Cardiac muscle cell (in vitro differentiated cells and primary cell): ENCODE measurements around the gene SMARCC1. TPM values are rescaled to one million over a fixed set of nuclear protein-coding genes. Genes with fewer than 3 reads are reported as not detected.

Experiments used
- DNase-seq, 2 donors: peaks; one replicate each; pipeline versions ENCODE4 v3.0.0 to v3.0.0-alpha.2; 2010 to 2017; ENCODE audit warnings: low read depth in 1 of 2, low spot score in 1 of 2
- H3K27ac ChIP-seq: fragments of 200-600 bp; sonication (generic); 2 replicates; pipeline ENCODE4 v1.5.1; 2016
- H3K27me3 ChIP-seq: fragments of 200-600 bp; sonication (generic); 2 replicates; pipeline ENCODE4 v1.6.0; 2016; ENCODE audit warnings: control low read depth
- H3K36me3 ChIP-seq: fragments of 200-600 bp; sonication (generic); 2 replicates; pipeline ENCODE4 v1.5.1; 2016; ENCODE audit warnings: control low read depth
- H3K4me1 ChIP-seq: fragments of 200-600 bp; sonication (generic); 2 replicates; pipeline ENCODE4 v1.8.1; 2017; ENCODE audit warnings: low read depth, mild to moderate bottlenecking, mixed run types
- H3K4me3 ChIP-seq: fragments of 200-600 bp; sonication (generic); 2 replicates; pipeline ENCODE4 v1.5.1; 2016; ENCODE audit warnings: mild to moderate bottlenecking
- H3K9me3 ChIP-seq: fragments of 200-600 bp; sonication (generic); 2 replicates; pipeline ENCODE4 v1.5.1; 2017; ENCODE audit warnings: low read depth, mild to moderate bottlenecking, control low read depth
- CTCF ChIP-seq: IDR thresholded peaks from 2 replicates; pipeline ENCODE4 v1.5.1; 2012; ENCODE audit warnings: low read depth, mild to moderate bottlenecking, low read length
- polyA plus RNA-seq: library from polyadenylated mRNA; unstranded; fragments of >200 nt; fragmentation: Nextera tagmentation; extraction: Ambion mirVana; gene quantifications from 2 replicates; pipeline ENCODE4 v1.2.1, GENCODE V29; 2016
- total RNA-seq: library from RNA; depleted of rRNA; stranded (reverse); fragments of >200 nt; gene quantifications from 2 replicates; pipeline ENCODE4 v1.2.3, GENCODE V29; 2016

Gene SMARCC1
- total and polyA plus RNA-seq, 2 experiments from 2014 or later, result 86.9 to 109 TPM

GRCh38 chr3:47643092-47643491, 138.6 kb downstream of the SMARCC1 start:
- H3K27me3 ChIP-seq, result no peaks in the 10 kb centered on the region
- H3K9me3 ChIP-seq, result no peaks in the 10 kb centered on the region
- H3K27ac ChIP-seq, result no peak overlapping the region
- H3K36me3 ChIP-seq, result peaks cover 10% of the 10 kb centered on the region
- H3K4me1 ChIP-seq, result no peaks in the 10 kb centered on the region
- TF ChIP-seq CTCF, result no peak
- H3K4me3 ChIP-seq, result no peak overlapping the region
- no peak for DNase-seq

GRCh38 chr3:47641739-47642138, 140.0 kb downstream of the SMARCC1 start:
- Histone ChIP-seq H3K4me1 (no peaks in the 10 kb centered on the region), H3K4me3 (no peak overlapping the region), H3K27ac (no peak overlapping the region), H3K9me3 (no peaks in the 10 kb centered on the region), H3K27me3 (no peaks in the 10 kb centered on the region), H3K36me3 (peaks cover 10% of the 10 kb centered on the region)
- no peak for TF ChIP-seq CTCF
- no peak for DNase-seq

- H3K27me3 ChIP-seq, result no peaks in the 10 kb centered on the region
- DNase-seq, result no peak
- no peaks in the 10 kb centered on the region for H3K4me1 ChIP-seq
- no peak for TF ChIP-seq CTCF
- no peak overlapping the region for H3K27ac ChIP-seq
- H3K9me3 ChIP-seq, result no peaks in the 10 kb centered on the region
- H3K4me3 ChIP-seq, result no peak overlapping the region
- H3K36me3 ChIP-seq, result peaks cover 36% of the 10 kb centered on the region
Observed at GRCh38 chr3:47636921-47637320, 144.8 kb downstream of the SMARCC1 start.

- no peaks in the 10 kb centered on the region for H3K27me3 ChIP-seq
- H3K36me3 ChIP-seq, result peaks cover 36% of the 10 kb centered on the region
- TF ChIP-seq CTCF, result no peak
- H3K4me1 ChIP-seq, result no peaks in the 10 kb centered on the region
- H3K9me3 ChIP-seq, result no peaks in the 10 kb centered on the region
- peak overlapping the region; percentile 48 for H3K27ac ChIP-seq
- no peak for DNase-seq
- H3K4me3 ChIP-seq, result no peak overlapping the region
Observed at GRCh38 chr3:47636225-47636624, 145.5 kb downstream of the SMARCC1 start.

GRCh38 chr3:47635536-47635935, 146.2 kb downstream of the SMARCC1 start:
- Histone ChIP-seq H3K36me3 (peaks cover 38% of the 10 kb centered on the region), H3K4me3 (no peak overlapping the region), H3K27ac (no peak overlapping the region), H3K9me3 (no peaks in the 10 kb centered on the region), H3K27me3 (no peaks in the 10 kb centered on the region), H3K4me1 (no peaks in the 10 kb centered on the region)
- no peak for TF ChIP-seq CTCF
- no peak for DNase-seq

GRCh38 chr3:47634996-47635395, 146.7 kb downstream of the SMARCC1 start:
- no peak for TF ChIP-seq CTCF
- Histone ChIP-seq H3K9me3 (no peaks in the 10 kb centered on the region), H3K27ac (no peak overlapping the region), H3K27me3 (no peaks in the 10 kb centered on the region), H3K4me1 (no peaks in the 10 kb centered on the region), H3K36me3 (peaks cover 41% of the 10 kb centered on the region), H3K4me3 (no peak overlapping the region)
- peak in 1 of 2 donors; percentile 9 for DNase-seq
